ENCODE results near the gene ISCA1. TPM values are rescaled to one million over a fixed set of nuclear protein-coding genes. Genes with fewer than 3 reads are reported as not detected.

ISCA1 gene
- polyA plus RNA-seq, 2 of the 4 experiments (the other 2 are of a cell fraction): 42.4 to 58.2 TPM

- TF ChIP-seq EHMT2 (IDR thresholded peaks at IDR 0.05; ENCODE audit: low read depth) (no peak), HDAC2 (IDR thresholded peaks at IDR 0.05) (no peak), RFX5 (IDR thresholded peaks at IDR 0.05) (no peak), RCOR1 (IDR thresholded peaks at IDR 0.05; ENCODE audit: low read depth, low read length) (no peak)
Observed at GRCh38 chr9:86248746-86249145, 33.6 kb downstream of the ISCA1 start (continued).

GRCh38 chr9:86246752-86247161 is 35.6 kb downstream of the ISCA1 start:
- Histone ChIP-seq H3K4me3 (no peak overlapping the region), H3K27ac (no peak overlapping the region), H3K4me1 (no peaks in the 10 kb centered on the region), H3K4me2 (no peak overlapping the region), H3K9me3 (no peaks in the 10 kb centered on the region)
- ChIA-PET POLR2A (no interaction called here), CTCF (interaction anchor here (1.0 to 2.4 kb wide), 4 partner anchors 9 to 45 kb away, joined by 3 to 12 read pairs (median 4); no protein-coding TSS in a partner anchor)
- ATAC-seq (peak in 1 of 2 experiments; percentile 66; a peak in 3 of 6 replicates), FAIRE-seq (no peak), DNase-seq (ENCODE audit: low read depth in 1 of 2, low spot score in 1 of 2) (peak in 1 of 2 experiments; percentile 14)
- 60% methylated on average over 6 of the region's 6 CpGs for WGBS (ENCODE audit: missing lambda C conversion rate)
- TF ChIP-seq CHD2 (IDR thresholded peaks at IDR 0.05; ENCODE audit: low read length, partially characterized antibody) (no peak), TP53 (CRISPR knock-in tag; IDR thresholded peaks at IDR 0.05) (no peak), EHF (CRISPR knock-in tag; IDR thresholded peaks at IDR 0.05) (no peak), RAD21 (conservative IDR thresholded peaks at IDR 0.05 in 1 of 2, IDR thresholded peaks at IDR 0.05 in 1 of 2) (peak in 1 of 2 experiments; percentile 24; a peak in 1 of 5 replicates), JUNB (IDR thresholded peaks at IDR 0.05) (no peak)

GRCh38 chr9:86242071-86242470 is 40.3 kb downstream of the ISCA1 start:
- ATAC-seq (no peak), FAIRE-seq (no peak)
- CTCF ChIA-PET: interaction anchor here (0.6 to 4.0 kb wide), 5 partner anchors 8 to 147 kb away, joined by 3 to 26 read pairs (median 3); no protein-coding TSS in a partner anchor

GRCh38 chr9:86241216-86241615 is 41.1 kb downstream of the ISCA1 start:
- FAIRE-seq (no peak), DNase-seq (ENCODE audit: low read depth in 1 of 2, low spot score in 1 of 2) (no peak), ATAC-seq (no peak)
- POLR2A ChIA-PET: no interaction called here
- Histone ChIP-seq H3K4me3 (no peak overlapping the region), H3K27ac (no peak overlapping the region), H3K4me2 (no peak overlapping the region), H3K9me3 (no peaks in the 10 kb centered on the region), H3K4me1 (no peaks in the 10 kb centered on the region)
- 83% methylated on average over 7 of the region's 7 CpGs for WGBS (ENCODE audit: missing lambda C conversion rate)
- CTCF ChIA-PET: interaction anchor here (0.6 to 4.0 kb wide), 9 partner anchors 9 to 1206 kb away, joined by 3 to 26 read pairs (median 3); no protein-coding TSS in a partner anchor
- TF ChIP-seq TFCP2L1 (CRISPR knock-in tag; IDR thresholded peaks at IDR 0.05) (no peak), HES2 (IDR thresholded peaks at IDR 0.05) (no peak), HOXA7 (CRISPR knock-in tag; IDR thresholded peaks at IDR 0.05) (no peak)

More at GRCh38 chr9:86242071-86242470, 40.3 kb downstream of the ISCA1 start:
- TF ChIP-seq RARB (CRISPR knock-in tag; IDR thresholded peaks at IDR 0.05) (no peak), MAFK (IDR thresholded peaks at IDR 0.05; ENCODE audit: partially characterized antibody) (no peak), ATOH8 (CRISPR knock-in tag; IDR thresholded peaks at IDR 0.05; ENCODE audit: low read depth) (no peak), POLR2AphosphoS2 (conservative IDR thresholded peaks at IDR 0.05; ENCODE audit: low read length) (no peak)
- Histone ChIP-seq H3K4me1 (no peaks in the 10 kb centered on the region), H3K4me3 (no peak overlapping the region), H3K27ac (no peak overlapping the region), H3K4me2 (no peak overlapping the region), H3K9me3 (no peaks in the 10 kb centered on the region)
- WGBS (ENCODE audit: missing lambda C conversion rate): 80% methylated on average over 2 of the region's 2 CpGs
- no peak for DNase-seq (ENCODE audit: low read depth in 1 of 2, low spot score in 1 of 2)
- POLR2A ChIA-PET: no interaction called here
